Panc1 (cell line): Measurements from ENCODE around the gene TWSG1.

ENCODE experiments used
- CTCF ChIP-seq: fragments of 450-650 bp; IDR thresholded peaks from 2 replicates; pipeline ENCODE4 v1.5.1; 2017; ENCODE audit warnings: mild to moderate bottlenecking
- SIN3A ChIP-seq: IDR thresholded peaks from 2 replicates; pipeline ENCODE4 v1.6.1; 2012; ENCODE audit warnings: low read depth, mild to moderate bottlenecking, low read length, moderate library complexity, borderline replicate concordance; ENCODE audit not compliant: insufficient read depth

DNA sequence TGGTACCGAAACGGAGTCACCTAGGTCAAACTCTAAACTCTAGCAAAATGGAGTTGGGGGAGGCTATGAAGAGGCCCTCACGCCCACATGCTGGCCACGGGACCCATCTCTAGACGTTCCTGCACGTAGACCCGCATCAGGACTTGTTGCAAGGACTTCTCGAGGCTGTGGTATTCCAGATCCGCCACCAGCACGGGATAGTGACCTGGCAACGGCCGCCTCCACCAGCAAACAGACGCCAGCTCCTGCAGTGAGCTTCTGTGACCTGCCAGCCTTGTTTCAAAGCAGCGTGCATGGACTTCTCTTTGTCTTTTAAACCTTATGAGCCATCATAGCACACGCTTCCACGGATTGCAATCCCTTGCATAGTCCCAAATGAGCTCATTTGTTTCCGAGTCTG lies 100.5 kb downstream of the TWSG1 start:
- TF ChIP-seq CTCF (no peak), SIN3A (no peak)
